Measurements from ENCODE around the gene PANX1. TPM values are rescaled to one million over a fixed set of nuclear protein-coding genes. Genes with fewer than 3 reads are reported as not detected.

Gene PANX1
- total RNA-seq, 1 donor from 2014 or later = 19.9 TPM

- DNase-seq = no peak
- intact Hi-C loops (cut with micrococcal nuclease) = no loop called here
- Histone ChIP-seq H3K27me3 (ENCODE audit: low read depth) (no peaks in the 10 kb centered on the region), H3K4me3 (no peak overlapping the region), H3K27ac (replicated peaks) (no peak overlapping the region), H3K36me3 (no peaks in the 10 kb centered on the region), H3K9me3 (replicated peaks) (peaks cover 44% of the 10 kb centered on the region), H3K4me1 (no peaks in the 10 kb centered on the region)
- TF ChIP-seq CTCF (IDR thresholded peaks at IDR 0.05; ENCODE audit: borderline replicate concordance) = no peak
These were observed 89.7 kb downstream of the PANX1 start for GRCh38 chr11:94218372-94218771.

GRCh38 chr11:94219771-94220170 lies 91.1 kb downstream of the PANX1 start:
- intact Hi-C loops (cut with micrococcal nuclease) = no loop called here
- no peak for TF ChIP-seq CTCF (IDR thresholded peaks at IDR 0.05; ENCODE audit: borderline replicate concordance)

GRCh38 chr11:94224078-94224477 lies 95.4 kb downstream of the PANX1 start:
- Histone ChIP-seq H3K27me3 (ENCODE audit: low read depth) (no peaks in the 10 kb centered on the region), H3K4me1 (no peaks in the 10 kb centered on the region), H3K27ac (replicated peaks) (no peak overlapping the region), H3K36me3 (no peaks in the 10 kb centered on the region), H3K9me3 (replicated peaks) (peaks cover 29% of the 10 kb centered on the region), H3K4me3 (no peak overlapping the region)
- no peak for DNase-seq
- no peak for TF ChIP-seq CTCF (IDR thresholded peaks at IDR 0.05; ENCODE audit: borderline replicate concordance)
- intact Hi-C loops (cut with micrococcal nuclease) = no loop called here

More at GRCh38 chr11:94219771-94220170, 91.1 kb downstream of the PANX1 start:
- DNase-seq = no peak
- peaks cover 44% of the 10 kb centered on the region for H3K9me3 ChIP-seq (replicated peaks)
- no peak overlapping the region for H3K27ac ChIP-seq (replicated peaks)
- H3K4me3 ChIP-seq = no peak overlapping the region
- H3K4me1 ChIP-seq = no peaks in the 10 kb centered on the region
- H3K36me3 ChIP-seq = no peaks in the 10 kb centered on the region
- no peaks in the 10 kb centered on the region for H3K27me3 ChIP-seq (ENCODE audit: low read depth)

Other genes starting within 250 kb of the PANX1 start
- gene HEPHL1, start 107.5 kb upstream of the PANX1 start, total RNA-seq = not detected
- gene IZUMO1R, start 175.7 kb downstream of the PANX1 start, total RNA-seq = not detected

Data from left ventricle myocardium inferior (tissue), 1 donor.